HepG2 (cell line): Measurements from ENCODE around the gene STKLD1.

Experiments
- ELF3 ChIP-seq: IDR thresholded peaks from 2 replicates; pipeline ENCODE4 v1.6.1; 2016; ENCODE audit warnings: missing genetic modification reagents, missing compliant biosample characterization
- FOSL1 ChIP-seq: sonication (generic); formaldehyde crosslinking; IDR thresholded peaks from 2 replicates; pipeline ENCODE4 v1.9.0; 2021; ENCODE audit warnings: missing genetic modification reagents, borderline replicate concordance
- REL ChIP-seq: sonication (generic); formaldehyde crosslinking; conservative IDR thresholded peaks from 2 replicates; pipeline ENCODE4 v1.8.0; 2022; ENCODE audit warnings: mild to moderate bottlenecking, missing genetic modification reagents, moderate library complexity
- RXRB ChIP-seq: IDR thresholded peaks from 2 replicates; pipeline ENCODE4 v1.6.1; 2016; ENCODE audit warnings: borderline replicate concordance, missing genetic modification reagents, missing compliant biosample characterization
- SMC3 ChIP-seq: IDR thresholded peaks from 2 replicates; pipeline ENCODE4 v1.6.1; 2011; ENCODE audit warnings: low read length, improper control_type of control experiment
- TAF1 ChIP-seq: sonication (generic); formaldehyde crosslinking; IDR thresholded peaks from 2 replicates; pipeline ENCODE4 v1.4.0; 2020; ENCODE audit warnings: missing genetic modification reagents
- ZNF12 ChIP-seq: sonication (generic); formaldehyde crosslinking; IDR thresholded peaks from 2 replicates; pipeline ENCODE4 v1.5.0; 2020; ENCODE audit warnings: missing genetic modification reagents
- ZNF20 ChIP-seq: sonication (generic); formaldehyde crosslinking; IDR thresholded peaks from 2 replicates; pipeline ENCODE4 v1.4.0; 2020; ENCODE audit warnings: mild to moderate bottlenecking, moderate library complexity, missing genetic modification reagents
- TF ChIP-seq, protein P1 (sequence below): sonication (generic); formaldehyde crosslinking; IDR thresholded peaks from 2 replicates; pipeline ENCODE4 v1.5.0; 2020; ENCODE audit warnings: mild to moderate bottlenecking, missing genetic modification reagents, moderate library complexity
- TF ChIP-seq, protein P2 (sequence below): sonication (generic); formaldehyde crosslinking; IDR thresholded peaks from 2 replicates; pipeline ENCODE4 v1.4.0; 2020; ENCODE audit warnings: missing genetic modification reagents

DNA sequence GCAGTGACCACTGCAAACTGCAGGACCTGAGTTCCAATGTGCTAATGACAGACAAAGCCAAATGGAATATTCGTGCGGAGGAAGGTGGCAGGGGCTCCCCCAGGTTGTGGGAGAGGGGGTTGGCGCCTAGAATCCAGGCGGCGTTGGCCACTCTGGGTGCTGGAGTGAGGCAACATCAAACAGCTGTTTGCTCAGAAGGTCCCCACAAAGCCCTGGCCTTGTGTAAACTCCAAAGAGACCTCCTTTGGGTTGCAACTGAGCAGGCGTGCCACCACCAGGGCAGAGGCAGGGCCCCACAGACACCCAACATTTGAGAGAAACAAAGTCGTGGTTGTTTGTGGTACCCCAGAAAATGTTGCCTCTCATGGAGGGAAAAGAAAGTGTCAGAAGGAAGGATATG lies 14.5 kb downstream of the STKLD1 start:
- TF ChIP-seq SMC3 (no peak), RXRB (no peak), FOSL1 (CRISPR knock-in tag) (no peak), ELF3 (CRISPR knock-in tag) (no peak), TAF1 (CRISPR knock-in tag) (no peak), REL (CRISPR knock-in tag) (no peak), ZNF12 (CRISPR knock-in tag) (no peak), ZNF20 (no peak)
- TF ChIP-seq, protein P1, sequence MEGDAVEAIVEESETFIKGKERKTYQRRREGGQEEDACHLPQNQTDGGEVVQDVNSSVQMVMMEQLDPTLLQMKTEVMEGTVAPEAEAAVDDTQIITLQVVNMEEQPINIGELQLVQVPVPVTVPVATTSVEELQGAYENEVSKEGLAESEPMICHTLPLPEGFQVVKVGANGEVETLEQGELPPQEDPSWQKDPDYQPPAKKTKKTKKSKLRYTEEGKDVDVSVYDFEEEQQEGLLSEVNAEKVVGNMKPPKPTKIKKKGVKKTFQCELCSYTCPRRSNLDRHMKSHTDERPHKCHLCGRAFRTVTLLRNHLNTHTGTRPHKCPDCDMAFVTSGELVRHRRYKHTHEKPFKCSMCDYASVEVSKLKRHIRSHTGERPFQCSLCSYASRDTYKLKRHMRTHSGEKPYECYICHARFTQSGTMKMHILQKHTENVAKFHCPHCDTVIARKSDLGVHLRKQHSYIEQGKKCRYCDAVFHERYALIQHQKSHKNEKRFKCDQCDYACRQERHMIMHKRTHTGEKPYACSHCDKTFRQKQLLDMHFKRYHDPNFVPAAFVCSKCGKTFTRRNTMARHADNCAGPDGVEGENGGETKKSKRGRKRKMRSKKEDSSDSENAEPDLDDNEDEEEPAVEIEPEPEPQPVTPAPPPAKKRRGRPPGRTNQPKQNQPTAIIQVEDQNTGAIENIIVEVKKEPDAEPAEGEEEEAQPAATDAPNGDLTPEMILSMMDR = peak; percentile 36
- TF ChIP-seq, protein P2, sequence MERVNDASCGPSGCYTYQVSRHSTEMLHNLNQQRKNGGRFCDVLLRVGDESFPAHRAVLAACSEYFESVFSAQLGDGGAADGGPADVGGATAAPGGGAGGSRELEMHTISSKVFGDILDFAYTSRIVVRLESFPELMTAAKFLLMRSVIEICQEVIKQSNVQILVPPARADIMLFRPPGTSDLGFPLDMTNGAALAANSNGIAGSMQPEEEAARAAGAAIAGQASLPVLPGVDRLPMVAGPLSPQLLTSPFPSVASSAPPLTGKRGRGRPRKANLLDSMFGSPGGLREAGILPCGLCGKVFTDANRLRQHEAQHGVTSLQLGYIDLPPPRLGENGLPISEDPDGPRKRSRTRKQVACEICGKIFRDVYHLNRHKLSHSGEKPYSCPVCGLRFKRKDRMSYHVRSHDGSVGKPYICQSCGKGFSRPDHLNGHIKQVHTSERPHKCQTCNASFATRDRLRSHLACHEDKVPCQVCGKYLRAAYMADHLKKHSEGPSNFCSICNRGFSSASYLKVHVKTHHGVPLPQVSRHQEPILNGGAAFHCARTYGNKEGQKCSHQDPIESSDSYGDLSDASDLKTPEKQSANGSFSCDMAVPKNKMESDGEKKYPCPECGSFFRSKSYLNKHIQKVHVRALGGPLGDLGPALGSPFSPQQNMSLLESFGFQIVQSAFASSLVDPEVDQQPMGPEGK (CRISPR knock-in tag) = no peak
